ENCODE data around the gene SSBP3.

The SSBP3 gene

GRCh38 chr1:54328066-54328636 lies 78.0 kb downstream of the SSBP3 start:
- no peak for DNase-seq

- DNase-seq, result no peak
Observed at GRCh38 chr1:54327386-54328065, 78.7 kb downstream of the SSBP3 start.

GRCh38 chr1:54326543-54327385 lies 79.4 kb downstream of the SSBP3 start:
- no peak for DNase-seq

- no peak for DNase-seq
Observed at GRCh38 chr1:54325703-54326461, 80.3 kb downstream of the SSBP3 start.

- DNase-seq, result no peak
Observed at GRCh38 chr1:54325284-54325683, 80.9 kb downstream of the SSBP3 start.

GRCh38 chr1:54324251-54325140 lies 81.7 kb downstream of the SSBP3 start:
- no peak for DNase-seq

- DNase-seq, result no peak
Observed at GRCh38 chr1:54323921-54324250, 82.3 kb downstream of the SSBP3 start.

- DNase-seq, result no peak
Observed at GRCh38 chr1:54323324-54323739, 82.9 kb downstream of the SSBP3 start.

GRCh38 chr1:54318246-54318814 lies 87.9 kb downstream of the SSBP3 start:
- no peak for DNase-seq

GRCh38 chr1:54317084-54317483 lies 89.1 kb downstream of the SSBP3 start:
- no peak for DNase-seq

- no peak for DNase-seq
Observed at GRCh38 chr1:54315099-54315498, 91.1 kb downstream of the SSBP3 start.

- no peak for DNase-seq
Observed at GRCh38 chr1:54314696-54315095, 91.5 kb downstream of the SSBP3 start.

- DNase-seq, result no peak
Observed at GRCh38 chr1:54312796-54313316, 93.3 kb downstream of the SSBP3 start.

- DNase-seq, result no peak
Observed at GRCh38 chr1:54311506-54311905, 94.7 kb downstream of the SSBP3 start.

GRCh38 chr1:54310439-54311328 lies 95.5 kb downstream of the SSBP3 start:
- no peak for DNase-seq

GRCh38 chr1:54309631-54310366 lies 96.4 kb downstream of the SSBP3 start:
- no peak for DNase-seq

GRCh38 chr1:54307305-54307704 lies 98.9 kb downstream of the SSBP3 start:
- no peak for DNase-seq

- DNase-seq, result no peak
Observed at GRCh38 chr1:54305906-54306514, 100.2 kb downstream of the SSBP3 start.

GRCh38 chr1:54304518-54304917 lies 101.7 kb downstream of the SSBP3 start:
- DNase-seq, result no peak
